C4-2B (cell line): ENCODE results near the gene GARIN5A.
"Not testable (repeated sequence)": the region's sequence is repeated elsewhere in the genome, so short reads cannot be mapped to it uniquely, and the experiment has no call there.

ENCODE experiments used
- CTCF ChIP-seq: fragments of 450-650 bp; conservative IDR thresholded peaks from 2 replicates; pipeline ENCODE4 v1.5.1; 2017; ENCODE audit warnings: mild to moderate bottlenecking
- ZFX ChIP-seq: fragments of 450-650 bp; IDR thresholded peaks from 2 replicates; pipeline ENCODE4 v1.6.1; 2017

DNA sequence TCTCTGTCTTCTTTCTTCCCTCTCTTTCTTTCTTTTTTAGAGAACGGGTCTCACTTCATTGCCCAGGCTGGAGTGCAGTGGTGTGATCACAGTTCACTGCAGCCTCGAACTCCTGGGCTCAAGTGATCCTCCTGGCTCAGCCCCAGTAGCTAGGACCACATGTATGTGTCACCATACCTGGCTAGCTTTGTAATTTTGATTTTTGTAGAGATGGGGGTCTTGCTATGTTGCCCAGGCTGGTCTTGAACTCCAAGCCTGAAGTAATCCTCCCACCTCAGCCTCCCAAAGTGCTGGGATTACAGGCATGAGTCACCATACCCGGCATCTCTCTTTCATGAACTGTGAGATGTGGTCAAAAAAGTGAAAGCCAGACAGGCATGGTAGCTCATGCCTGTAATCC lies 3.3 kb downstream of the GARIN5A start:
- not testable (repeated sequence) for TF ChIP-seq CTCF, ZFX
